H1 (cell line): ENCODE data around the gene UPK2. TPM values are rescaled to one million over a fixed set of nuclear protein-coding genes. Genes with fewer than 3 reads are reported as not detected.

Experiments
- polyA plus RNA-seq, 7 experiments: library from polyadenylated mRNA; depleted of rRNA in 3 of 7; stranded (reverse) in 5 of 7; unstranded in 2 of 7; fragments of >200 nt in 5 of 7; fragments of 200-250 nt in 2 of 7; gene quantifications; 1 replicate in 5 of 7; 2 replicates in 1 of 7; 4 replicates in 1 of 7; pipeline versions ENCODE4 v1.2.1 to v1.2.3, GENCODE V29; 2011 to 2013; ENCODE audit warnings: missing spikeins in 2 of 7, mixed read lengths in 2 of 7
- total RNA-seq: library from RNA; stranded (reverse); fragmentation: NEBNext Ultra II Directional; extraction: Animal tissue kit (Norgen Biotek cat#: 25700); gene quantifications from 2 replicates; pipeline ENCODE4 v1.2.1, GENCODE V29; 2021
- TF ChIP-seq, protein P1 (sequence below), 3 experiments: IDR thresholded peaks; 1 replicate in 2 of 3; 2 replicates in 1 of 3; pipeline versions ENCODE4 v1.5.1 to v1.6.1; 2011; ENCODE audit warnings: low read length in 3 of 3, mild to moderate bottlenecking in 3 of 3, inconsistent platforms in 2 of 3, low read depth in 1 of 3, moderate library complexity in 1 of 3; ENCODE audit not compliant: insufficient read depth in 1 of 3; ENCODE audit errors: control extremely low read depth in 1 of 3

Gene UPK2
- total and polyA plus RNA-seq, 2 of the 8 experiments (the other 6 are each of a cell fraction or from before 2014, with no cell fraction given) = 0.76 TPM; not detected in 1

DNA sequence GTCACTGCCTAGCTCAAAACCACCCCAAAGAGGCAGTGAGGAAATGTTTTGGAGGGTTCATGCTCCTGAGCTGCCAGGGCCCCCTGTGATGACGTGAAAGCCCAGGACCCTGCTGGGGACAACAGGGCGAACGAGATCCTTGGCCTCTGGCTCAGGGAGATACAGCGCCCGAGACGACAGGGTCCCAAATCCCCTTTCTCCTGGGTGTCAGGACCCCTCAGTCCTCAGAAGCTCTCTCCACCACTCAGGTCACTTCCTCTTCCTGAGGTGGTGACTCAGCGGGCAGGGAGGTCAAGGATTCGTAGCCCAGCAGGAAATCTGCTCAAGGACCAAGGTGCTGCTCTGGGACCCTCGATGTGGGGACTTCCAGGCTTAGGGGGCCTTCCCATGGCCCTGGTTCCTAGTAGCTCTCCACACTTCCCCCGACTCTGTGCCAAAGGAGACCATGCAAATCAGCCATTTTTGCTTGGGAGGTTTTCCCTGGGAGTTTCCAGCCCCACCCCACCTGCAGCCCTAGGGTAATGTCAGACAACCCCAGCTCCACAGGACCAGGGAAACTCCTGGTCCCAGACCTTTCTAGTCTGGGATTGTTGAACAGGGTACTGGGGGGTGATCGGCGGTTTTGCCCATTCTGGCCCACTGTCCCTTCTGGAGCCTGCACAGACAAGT is 43.2 kb upstream of the UPK2 start (continued):
- TF ChIP-seq, protein P1, sequence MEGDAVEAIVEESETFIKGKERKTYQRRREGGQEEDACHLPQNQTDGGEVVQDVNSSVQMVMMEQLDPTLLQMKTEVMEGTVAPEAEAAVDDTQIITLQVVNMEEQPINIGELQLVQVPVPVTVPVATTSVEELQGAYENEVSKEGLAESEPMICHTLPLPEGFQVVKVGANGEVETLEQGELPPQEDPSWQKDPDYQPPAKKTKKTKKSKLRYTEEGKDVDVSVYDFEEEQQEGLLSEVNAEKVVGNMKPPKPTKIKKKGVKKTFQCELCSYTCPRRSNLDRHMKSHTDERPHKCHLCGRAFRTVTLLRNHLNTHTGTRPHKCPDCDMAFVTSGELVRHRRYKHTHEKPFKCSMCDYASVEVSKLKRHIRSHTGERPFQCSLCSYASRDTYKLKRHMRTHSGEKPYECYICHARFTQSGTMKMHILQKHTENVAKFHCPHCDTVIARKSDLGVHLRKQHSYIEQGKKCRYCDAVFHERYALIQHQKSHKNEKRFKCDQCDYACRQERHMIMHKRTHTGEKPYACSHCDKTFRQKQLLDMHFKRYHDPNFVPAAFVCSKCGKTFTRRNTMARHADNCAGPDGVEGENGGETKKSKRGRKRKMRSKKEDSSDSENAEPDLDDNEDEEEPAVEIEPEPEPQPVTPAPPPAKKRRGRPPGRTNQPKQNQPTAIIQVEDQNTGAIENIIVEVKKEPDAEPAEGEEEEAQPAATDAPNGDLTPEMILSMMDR (IDR thresholded peaks at IDR 0.05; ENCODE audit: control extremely low read depth in 1 of 3, insufficient read depth in 1 of 3, low read depth in 1 of 3, low read length in 3 of 3) = no peak
